NCI-H1930 (cell line): Measurements from ENCODE around the gene RPS6KA3.
"Not testable (repeated sequence)": the region's sequence is repeated elsewhere in the genome, so short reads cannot be mapped to it uniquely, and the experiment has no call there.

Source experiments
- DNase-seq, 2 experiments: peaks; one replicate each; lab custom pipeline; 2025; lab: John Stamatoyannopoulos, UW

Gene RPS6KA3

GRCh38 chrX:20143111-20143510 lies 123.6 kb downstream of the RPS6KA3 start:
- DNase-seq: no peak

- DNase-seq: peak; percentile 93 to 94
Observed at GRCh38 chrX:20141281-20142220, 125.2 kb downstream of the RPS6KA3 start, which contains the start of gene EIF1AX. Gene EIF1AX, minus strand, starts transcription at chrX:20141838. Its CDS starts 198 bp downstream, at chrX:20141640.

DNA sequence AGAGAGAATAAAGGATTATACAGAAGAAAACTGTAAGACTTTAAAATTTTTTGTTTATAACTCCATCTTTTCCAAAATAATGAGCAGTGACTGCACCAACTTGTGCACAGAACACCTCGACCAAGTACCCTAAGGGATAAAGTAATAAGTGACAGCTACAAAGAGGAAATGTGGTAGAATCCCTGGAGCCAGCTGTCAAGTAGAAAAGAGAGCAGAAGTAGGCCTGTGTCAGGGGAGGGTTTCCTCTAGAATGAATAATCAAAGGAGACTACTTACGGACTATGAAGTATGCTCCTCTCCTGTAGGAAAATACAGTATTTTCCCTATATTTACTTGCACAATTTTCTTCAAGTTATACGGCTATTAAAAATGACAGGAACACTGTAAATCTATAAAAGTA lies 126.3 kb downstream of the RPS6KA3 start:
- DNase-seq: no peak

DNA sequence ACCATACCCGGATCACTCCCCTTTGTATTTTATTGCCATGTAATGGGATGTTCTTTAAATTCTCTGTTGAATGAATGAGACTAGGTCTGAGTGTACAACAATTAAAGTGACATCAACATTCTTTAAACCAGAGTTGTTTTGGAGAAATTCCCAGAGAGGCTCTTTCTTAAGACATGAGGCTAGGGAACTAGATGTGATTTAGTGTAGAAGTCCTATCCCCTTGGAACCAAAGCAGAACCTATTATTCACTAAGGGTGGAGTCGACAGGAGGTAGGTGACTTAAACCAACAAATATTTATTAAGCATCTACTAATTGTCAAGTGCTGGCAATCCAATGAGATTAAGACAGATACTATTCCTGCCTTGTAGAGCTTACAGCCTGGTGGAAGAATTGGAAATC lies 126.7 kb downstream of the RPS6KA3 start:
- no peak for DNase-seq

DNA sequence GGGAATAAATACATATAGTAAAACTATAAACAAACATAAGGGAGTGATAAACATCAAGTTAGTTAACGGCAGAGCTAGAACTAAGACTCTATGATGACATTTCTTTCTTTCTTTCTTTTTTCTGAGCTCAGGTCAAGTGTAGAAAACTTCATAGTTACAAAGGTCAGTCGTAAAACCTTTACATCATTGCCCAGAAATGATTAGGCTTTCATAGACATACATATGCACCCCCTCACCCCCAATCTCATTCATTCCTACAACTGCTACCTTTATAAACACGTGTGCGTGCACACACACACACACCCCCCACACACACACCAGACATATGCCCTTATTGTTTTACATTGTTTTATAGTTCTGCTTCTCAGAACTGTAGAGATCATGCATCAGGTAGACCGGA lies 130.8 kb downstream of the RPS6KA3 start:
- DNase-seq: no peak

GRCh38 chrX:20132666-20133065 lies 134.0 kb downstream of the RPS6KA3 start:
- no peak for DNase-seq

GRCh38 chrX:20130357-20130756 lies 136.4 kb downstream of the RPS6KA3 start:
- no peak for DNase-seq

DNA sequence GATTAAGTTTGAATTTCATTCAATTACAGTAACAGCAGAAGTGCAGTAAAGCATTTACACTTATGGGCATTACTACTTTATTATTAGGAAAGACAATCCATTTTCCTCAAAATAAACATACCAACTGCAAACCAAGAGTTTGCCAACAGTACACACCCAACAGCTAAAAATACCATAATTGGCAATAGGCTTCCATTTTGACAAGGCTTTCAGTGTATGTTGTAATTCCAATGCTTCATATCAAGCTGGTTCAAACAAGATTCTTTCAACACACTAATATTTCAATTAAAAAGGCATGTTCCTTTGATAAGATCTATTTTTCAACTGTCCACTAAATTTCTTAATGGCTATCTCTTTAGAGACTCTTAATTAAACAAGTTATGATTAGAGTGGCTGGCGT lies 137.2 kb downstream of the RPS6KA3 start:
- DNase-seq: no peak

DNA sequence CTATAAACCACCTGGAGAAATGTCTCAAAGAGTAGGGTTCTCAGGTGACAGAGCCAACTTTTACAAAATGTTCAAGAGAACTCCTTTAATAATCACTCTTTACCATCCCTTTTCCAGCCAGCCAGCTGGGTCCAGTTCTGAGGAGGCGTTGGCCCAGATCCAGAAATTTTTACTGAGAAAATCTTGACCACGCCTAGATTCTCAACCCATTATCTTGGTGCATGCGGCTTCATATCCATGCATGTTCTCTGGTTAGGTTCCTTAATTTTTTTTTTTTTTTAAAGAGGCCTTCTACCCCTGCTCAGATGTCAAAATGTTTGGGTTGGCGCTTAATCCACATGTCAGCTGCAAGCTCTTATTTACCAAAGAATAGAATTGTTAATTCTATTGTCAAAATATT lies 138.0 kb downstream of the RPS6KA3 start:
- DNase-seq: no peak

DNA sequence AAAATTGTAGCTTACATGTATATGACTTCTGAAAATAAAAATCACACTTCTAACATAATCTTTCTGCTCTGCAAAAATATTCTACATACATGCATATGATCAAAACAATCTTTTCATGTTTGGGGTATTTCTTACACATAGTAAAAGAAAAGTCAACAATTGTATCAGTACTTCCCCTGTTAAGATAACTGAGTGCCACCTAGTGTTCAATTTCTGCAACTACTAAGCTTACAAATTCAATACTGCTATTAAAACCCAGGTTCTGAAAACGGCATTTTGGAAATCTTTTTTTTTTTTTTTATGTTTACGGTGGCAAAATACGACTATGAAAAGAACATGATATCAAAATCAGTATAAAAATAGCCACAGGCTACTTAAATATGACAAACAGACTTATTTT lies 139.3 kb downstream of the RPS6KA3 start:
- not testable (repeated sequence) for DNase-seq

DNA sequence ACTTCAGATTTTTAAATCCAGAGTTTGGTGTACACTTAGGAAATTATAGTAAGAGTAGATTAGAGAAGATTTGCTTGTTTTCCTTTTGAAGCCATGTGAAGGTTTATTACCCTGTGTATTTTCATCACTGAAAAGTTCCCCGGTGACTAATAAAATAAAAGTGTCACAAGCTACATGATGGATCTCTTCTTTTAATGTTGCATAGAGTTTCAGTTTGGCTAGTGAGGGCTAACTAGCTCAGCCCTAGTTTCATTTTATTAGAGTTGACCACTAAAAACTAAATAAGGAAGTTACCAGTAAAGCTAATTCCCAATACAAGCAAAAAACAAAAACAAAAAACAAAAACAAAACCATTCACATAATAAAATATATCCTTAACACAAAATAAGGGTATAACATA lies 139.9 kb downstream of the RPS6KA3 start:
- DNase-seq: not testable (repeated sequence)

DNA sequence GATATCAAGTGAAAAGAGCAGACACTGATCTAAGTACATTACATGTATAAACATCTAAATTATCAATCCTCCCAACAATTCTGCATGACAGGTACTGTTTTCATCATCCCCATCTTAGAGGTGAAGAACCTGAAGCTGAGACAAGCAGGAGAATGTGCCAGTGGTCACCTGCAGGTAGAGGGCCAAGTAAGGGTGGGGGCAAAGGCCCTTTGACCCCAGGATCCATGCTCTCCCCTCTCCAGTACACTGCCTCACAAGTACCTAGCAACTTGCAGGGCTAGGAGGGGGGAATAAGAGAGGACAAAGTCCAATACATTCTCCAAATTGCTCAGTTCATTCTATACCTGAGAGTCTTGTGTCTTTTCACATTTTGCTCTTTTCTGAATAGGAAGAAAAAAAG lies 141.7 kb downstream of the RPS6KA3 start:
- no peak for DNase-seq

DNA sequence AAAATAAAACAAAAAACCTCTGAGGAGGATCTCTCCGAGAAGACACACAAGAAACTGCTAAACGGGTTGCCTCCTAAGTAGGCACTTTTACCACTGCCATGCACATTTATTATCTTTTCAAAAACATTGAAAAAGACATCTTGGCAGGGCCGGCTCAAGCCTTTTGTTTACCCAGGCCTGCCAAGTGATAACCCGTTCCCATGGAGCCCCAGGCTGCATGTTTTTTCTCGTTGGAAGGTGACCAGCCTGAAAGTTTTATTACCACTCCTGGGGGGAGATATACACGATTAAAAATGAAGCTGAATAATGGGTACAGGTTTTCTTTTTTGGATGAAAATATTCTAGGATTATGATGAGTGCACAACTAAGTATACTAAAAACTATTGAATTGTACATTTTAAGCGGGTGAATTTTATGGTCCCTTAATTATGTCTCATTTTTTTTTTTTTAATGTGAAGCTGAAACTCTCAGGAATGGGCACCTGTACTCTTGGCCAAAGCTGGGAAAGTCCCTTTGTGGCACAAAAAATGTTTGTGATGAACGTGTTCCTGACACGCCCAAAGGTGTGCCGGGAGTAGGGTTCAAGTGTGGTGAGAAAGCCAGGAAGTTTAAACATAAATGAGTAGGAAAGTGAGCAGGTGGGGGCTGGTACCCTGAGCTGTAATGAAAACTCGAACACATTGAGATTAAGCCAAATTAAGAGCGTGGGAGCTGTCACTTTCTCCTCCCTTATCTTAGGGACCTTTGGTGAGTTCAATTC lies 148.5 kb downstream of the RPS6KA3 start:
- DNase-seq: no peak

- DNase-seq: no peak
Observed at GRCh38 chrX:20116577-20117240, 150.0 kb downstream of the RPS6KA3 start, which contains the start of gene MAP7D2. Gene MAP7D2, minus strand, starts transcription at chrX:20116907. Its CDS starts 28 bp downstream, at chrX:20116879.

DNA sequence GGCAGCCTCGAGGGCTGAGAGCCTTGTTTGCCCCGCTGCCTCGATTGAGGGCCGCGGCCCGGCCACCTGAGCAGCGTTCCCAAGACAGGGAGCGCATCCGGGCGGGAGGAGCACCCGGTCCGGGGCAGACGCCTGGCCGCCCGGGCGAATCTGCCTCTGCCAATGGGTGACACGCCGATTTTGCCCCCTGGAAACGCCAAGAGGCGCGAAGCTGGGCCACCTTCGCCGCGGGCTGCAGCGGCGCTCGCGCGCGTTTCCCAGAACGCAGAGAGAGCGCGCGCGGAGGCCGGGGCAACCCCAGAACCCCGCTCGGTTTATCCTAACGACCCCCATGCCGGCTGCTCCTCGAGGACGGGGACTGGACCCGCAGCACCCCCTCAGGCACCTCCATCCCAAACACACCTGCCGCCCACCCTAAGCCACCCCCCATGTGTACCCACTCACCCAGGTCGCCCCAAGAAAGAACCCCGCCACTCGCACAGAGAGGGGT lies 150.6 kb downstream of the RPS6KA3 start:
- no peak for DNase-seq

- DNase-seq: no peak
Observed at GRCh38 chrX:20112022-20112774, 154.5 kb downstream of the RPS6KA3 start.

GRCh38 chrX:20111271-20111670 lies 155.4 kb downstream of the RPS6KA3 start:
- no peak for DNase-seq

GRCh38 chrX:20101934-20102581 lies 164.7 kb downstream of the RPS6KA3 start:
- DNase-seq: no peak
